ENCODE data around the gene RAPGEF5. TPM values are rescaled to one million over a fixed set of nuclear protein-coding genes. Genes with fewer than 3 reads are reported as not detected.
A peak's percentile ranks its signal among the peaks of the same experiment; 100 is the strongest.

Gene RAPGEF5
- total RNA-seq, 1 experiment from 2014 or later: 16.4 TPM

GRCh38 chr7:22190736-22191135 is 166.2 kb downstream of the RAPGEF5 start:
- Histone ChIP-seq H3K4me2 (no peak overlapping the region), H3K27ac (no peak overlapping the region), H3K36me3 (ENCODE audit: low read depth) (peaks cover 10% of the 10 kb centered on the region; the same call in 1 of the 2 replicates), H3K79me2 (ENCODE audit: low read depth) (no peaks in the 10 kb centered on the region), H2AFZ (no peak overlapping the region), H3F3A (ENCODE audit: insufficient read depth, low read depth) (no peaks in the 10 kb centered on the region), H3K9me3 (ENCODE audit: insufficient read depth, low read depth) (no peaks in the 10 kb centered on the region), H3K27me3 (ENCODE audit: insufficient read depth, low read depth) (no peaks in the 10 kb centered on the region), H3K9me2 (ENCODE audit: insufficient read depth) (no peaks in the 10 kb centered on the region), H3K4me3 (no peak overlapping the region), H3K4me1 (replicated peaks; ENCODE audit: insufficient read depth) (no peaks in the 10 kb centered on the region), H4K20me1 (ENCODE audit: insufficient read depth) (no peaks in the 10 kb centered on the region)
- DNase-seq: no peak
- ChIA-PET POLR2A (ENCODE audit: unreplicated experiment) (no interaction called here), CTCF (no interaction called here)
- intact Hi-C loops (cut with micrococcal nuclease; ENCODE audit: unreplicated experiment): no loop called here
- TF ChIP-seq EZH2 (IDR thresholded peaks at IDR 0.05; ENCODE audit: low read depth): no peak
- TF ChIP-seq CTCF (conservative IDR thresholded peaks at IDR 0.05): no peak
- no TSS peak for BruUV-seq (replicated peaks)

- Histone ChIP-seq H3K79me2 (ENCODE audit: low read depth) (no peaks in the 10 kb centered on the region), H4K20me1 (ENCODE audit: insufficient read depth) (no peaks in the 10 kb centered on the region), H3K9me3 (ENCODE audit: insufficient read depth, low read depth) (no peaks in the 10 kb centered on the region), H3K36me3 (ENCODE audit: low read depth) (peaks cover 10% of the 10 kb centered on the region; the same call in 1 of the 2 replicates), H3K4me3 (no peak overlapping the region), H3F3A (ENCODE audit: insufficient read depth, low read depth) (no peaks in the 10 kb centered on the region), H3K27ac (no peak overlapping the region), H3K4me1 (replicated peaks; ENCODE audit: insufficient read depth) (no peaks in the 10 kb centered on the region), H3K4me2 (no peak overlapping the region), H3K27me3 (ENCODE audit: insufficient read depth, low read depth) (no peaks in the 10 kb centered on the region), H2AFZ (no peak overlapping the region), H3K9me2 (ENCODE audit: insufficient read depth) (no peaks in the 10 kb centered on the region)
- no TSS peak for BruUV-seq (replicated peaks)
- DNase-seq: peak in 1 of 2 experiments; percentile 31
- TF ChIP-seq EZH2 (IDR thresholded peaks at IDR 0.05; ENCODE audit: low read depth) (no peak), CTCF (conservative IDR thresholded peaks at IDR 0.05) (no peak)
- intact Hi-C loops (cut with micrococcal nuclease; ENCODE audit: unreplicated experiment): no loop called here
- ChIA-PET CTCF (no interaction called here), POLR2A (ENCODE audit: unreplicated experiment) (no interaction called here)
These were observed 167.2 kb downstream of the RAPGEF5 start for GRCh38 chr7:22189741-22190140.

- DNase-seq: peak in 1 of 2 experiments; percentile 19
- Histone ChIP-seq H3K79me2 (ENCODE audit: low read depth) (no peaks in the 10 kb centered on the region), H3K36me3 (ENCODE audit: low read depth) (peaks cover 10% of the 10 kb centered on the region; the same call in 1 of the 2 replicates), H3K4me2 (no peak overlapping the region), H3K27ac (no peak overlapping the region), H2AFZ (no peak overlapping the region), H3K9me3 (ENCODE audit: insufficient read depth, low read depth) (no peaks in the 10 kb centered on the region), H3F3A (ENCODE audit: insufficient read depth, low read depth) (no peaks in the 10 kb centered on the region), H3K4me1 (replicated peaks; ENCODE audit: insufficient read depth) (no peaks in the 10 kb centered on the region), H3K4me3 (no peak overlapping the region), H3K27me3 (ENCODE audit: insufficient read depth, low read depth) (no peaks in the 10 kb centered on the region), H3K9me2 (ENCODE audit: insufficient read depth) (no peaks in the 10 kb centered on the region), H4K20me1 (ENCODE audit: insufficient read depth) (no peaks in the 10 kb centered on the region)
- ChIA-PET POLR2A (ENCODE audit: unreplicated experiment) (no interaction called here), CTCF (interaction anchor here (0.6 kb wide), 1 partner anchor 20 kb away, joined by 3 read pairs; no protein-coding TSS in a partner anchor)
- no TSS peak for BruUV-seq (replicated peaks)
- intact Hi-C loops (cut with micrococcal nuclease; ENCODE audit: unreplicated experiment): no loop called here
- no peak for TF ChIP-seq EZH2 (IDR thresholded peaks at IDR 0.05; ENCODE audit: low read depth)
- TF ChIP-seq CTCF (conservative IDR thresholded peaks at IDR 0.05): no peak
These were observed 167.7 kb downstream of the RAPGEF5 start for GRCh38 chr7:22189230-22189629.
